ENCODE data around the gene PGBD5.
"Not testable (repeated sequence)": the region's sequence is repeated elsewhere in the genome, so short reads cannot be mapped to it uniquely, and the experiment has no call there.

DNA sequence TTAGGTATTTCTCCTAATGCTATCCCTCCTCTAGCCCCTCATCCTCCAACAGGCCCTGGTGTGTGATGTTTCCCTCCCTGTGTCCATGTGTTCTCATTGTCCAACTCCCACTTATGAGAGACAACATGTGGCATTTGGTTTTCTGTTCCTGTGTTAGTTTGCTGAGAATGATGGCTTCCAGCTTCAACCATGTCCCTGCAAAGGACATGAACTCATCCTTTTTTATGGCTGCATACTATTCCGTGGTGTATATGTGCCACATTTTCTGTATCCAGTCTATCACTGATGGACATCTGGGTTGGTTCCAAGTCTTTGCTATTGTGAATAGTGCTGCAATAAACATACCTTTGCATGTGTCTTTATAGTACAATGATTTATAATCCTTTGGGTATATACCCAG is 44.6 kb upstream of the PGBD5 start:
- not testable (repeated sequence) for TF ChIP-seq POLR2A (IDR thresholded peaks at IDR 0.05)
- TF ChIP-seq, protein P1, sequence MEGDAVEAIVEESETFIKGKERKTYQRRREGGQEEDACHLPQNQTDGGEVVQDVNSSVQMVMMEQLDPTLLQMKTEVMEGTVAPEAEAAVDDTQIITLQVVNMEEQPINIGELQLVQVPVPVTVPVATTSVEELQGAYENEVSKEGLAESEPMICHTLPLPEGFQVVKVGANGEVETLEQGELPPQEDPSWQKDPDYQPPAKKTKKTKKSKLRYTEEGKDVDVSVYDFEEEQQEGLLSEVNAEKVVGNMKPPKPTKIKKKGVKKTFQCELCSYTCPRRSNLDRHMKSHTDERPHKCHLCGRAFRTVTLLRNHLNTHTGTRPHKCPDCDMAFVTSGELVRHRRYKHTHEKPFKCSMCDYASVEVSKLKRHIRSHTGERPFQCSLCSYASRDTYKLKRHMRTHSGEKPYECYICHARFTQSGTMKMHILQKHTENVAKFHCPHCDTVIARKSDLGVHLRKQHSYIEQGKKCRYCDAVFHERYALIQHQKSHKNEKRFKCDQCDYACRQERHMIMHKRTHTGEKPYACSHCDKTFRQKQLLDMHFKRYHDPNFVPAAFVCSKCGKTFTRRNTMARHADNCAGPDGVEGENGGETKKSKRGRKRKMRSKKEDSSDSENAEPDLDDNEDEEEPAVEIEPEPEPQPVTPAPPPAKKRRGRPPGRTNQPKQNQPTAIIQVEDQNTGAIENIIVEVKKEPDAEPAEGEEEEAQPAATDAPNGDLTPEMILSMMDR (IDR thresholded peaks at IDR 0.05) = not testable (repeated sequence)

Data from transverse colon (tissue), 3 donors.